Chondrocyte (in vitro differentiated cells): Measurements from ENCODE around the gene PA2G4. TPM values are rescaled to one million over a fixed set of nuclear protein-coding genes. Genes with fewer than 3 reads are reported as not detected.
A peak's percentile ranks its signal among the peaks of the same experiment; 100 is the strongest.

Experiments used
- DNase-seq: peaks from one replicate; pipeline ENCODE4 v3.0.0; 2021; ENCODE audit warnings: mixed read lengths, low spot score
- H3K27ac Mint-ChIP-seq: one replicate; pipeline ENCODE4 v1.8.0; 2021; ENCODE audit warnings: mild to moderate bottlenecking, moderate library complexity, mixed read lengths; ENCODE audit not compliant: unreplicated experiment
- H3K27me3 Mint-ChIP-seq: 2 replicates; pipeline ENCODE4 v1.8.0; 2021; ENCODE audit warnings: low read depth, mixed read lengths
- H3K36me3 Mint-ChIP-seq: 2 replicates; pipeline ENCODE4 v1.8.0; 2021; ENCODE audit warnings: low read depth, mixed read lengths
- H3K4me1 Mint-ChIP-seq: 2 replicates; pipeline ENCODE4 v1.8.0; 2021; ENCODE audit warnings: low read depth, mild to moderate bottlenecking, mixed read lengths
- H3K4me3 Mint-ChIP-seq: one replicate; pipeline ENCODE4 v1.8.0; 2021; ENCODE audit warnings: mild to moderate bottlenecking, moderate library complexity, mixed read lengths; ENCODE audit not compliant: unreplicated experiment
- H3K9me3 Mint-ChIP-seq: 2 replicates; pipeline ENCODE4 v1.8.0; 2021; ENCODE audit warnings: low read depth, mixed read lengths
- CTCF ChIP-seq: fragments of 200-600 bp; sonication (generic); IDR thresholded peaks from 2 replicates; pipeline ENCODE4 v1.5.0; 2021; ENCODE audit warnings: antibody characterized with exemption, mild to moderate bottlenecking, moderate library complexity
- total RNA-seq: library from RNA; stranded (reverse); gene quantifications from 3 replicates; pipeline ENCODE4 v1.2.1, GENCODE V29; 2021

Gene PA2G4
- total RNA-seq, 1 donor from 2014 or later = 65.1 TPM

GRCh38 chr12:56151672-56152131, 47.3 kb downstream of the PA2G4 start:
- Mint-ChIP-seq H3K27ac (peak overlapping the region; percentile 95), H3K4me3 (peak overlapping the region; percentile 87), H3K4me1 (peaks cover 40% of the 10 kb centered on the region), H3K9me3 (no peaks in the 10 kb centered on the region), H3K27me3 (no peaks in the 10 kb centered on the region), H3K36me3 (peaks cover 3% of the 10 kb centered on the region)
- peak; percentile 84 for DNase-seq
- peak; percentile 69 for TF ChIP-seq CTCF

- Mint-ChIP-seq H3K9me3 (no peaks in the 10 kb centered on the region), H3K36me3 (peaks cover 3% of the 10 kb centered on the region), H3K4me3 (peak within 1 kb of the TSS; percentile 87), H3K27ac (peak within 1 kb of the TSS; percentile 95), H3K4me1 (peaks cover 40% of the 10 kb centered on the region), H3K27me3 (no peaks in the 10 kb centered on the region)
- peak; percentile 97 for DNase-seq
- no peak for TF ChIP-seq CTCF
Observed at GRCh38 chr12:56152132-56152755, 47.9 kb downstream of the PA2G4 start, which contains the start of gene MYL6B. MYL6B (plus strand) TSS chr12:56152587; CDS start chr12:56153919, 1,332 bp downstream.

- DNase-seq = no peak
- no peak for TF ChIP-seq CTCF
- Mint-ChIP-seq H3K27ac (peak overlapping the region; percentile 95), H3K27me3 (no peaks in the 10 kb centered on the region), H3K9me3 (no peaks in the 10 kb centered on the region), H3K36me3 (peaks cover 3% of the 10 kb centered on the region), H3K4me1 (peaks cover 45% of the 10 kb centered on the region), H3K4me3 (peak overlapping the region; percentile 87)
Observed at GRCh38 chr12:56152756-56153677, 48.7 kb downstream of the PA2G4 start.

- no peaks in the 10 kb centered on the region for H3K27me3 Mint-ChIP-seq
- peaks cover 45% of the 10 kb centered on the region for H3K4me1 Mint-ChIP-seq
- H3K9me3 Mint-ChIP-seq = no peaks in the 10 kb centered on the region
- peaks cover 3% of the 10 kb centered on the region for H3K36me3 Mint-ChIP-seq
- H3K27ac Mint-ChIP-seq = no peak overlapping the region
- no peak for DNase-seq
- H3K4me3 Mint-ChIP-seq = peak overlapping the region; percentile 87
- no peak for TF ChIP-seq CTCF
Observed at GRCh38 chr12:56153678-56154065, 49.3 kb downstream of the PA2G4 start.

- no peak overlapping the region for H3K27ac Mint-ChIP-seq
- no peak overlapping the region for H3K4me3 Mint-ChIP-seq
- DNase-seq = no peak
- TF ChIP-seq CTCF = no peak
- no peaks in the 10 kb centered on the region for H3K27me3 Mint-ChIP-seq
- H3K4me1 Mint-ChIP-seq = peaks cover 48% of the 10 kb centered on the region
- H3K36me3 Mint-ChIP-seq = peaks cover 7% of the 10 kb centered on the region
- H3K9me3 Mint-ChIP-seq = no peaks in the 10 kb centered on the region
Observed at GRCh38 chr12:56154246-56154771, 50.0 kb downstream of the PA2G4 start.
